22Rv1 (cell line): ENCODE results near the gene PCSK2.

Experiments used
- ZFX ChIP-seq: fragments of 450-650 bp; IDR thresholded peaks from 2 replicates; pipeline ENCODE4 v1.6.1; 2017; ENCODE audit warnings: antibody characterized with exemption, borderline replicate concordance
- TF ChIP-seq, protein P1 (sequence below): fragments of 450-650 bp; IDR thresholded peaks from 2 replicates; pipeline ENCODE4 v1.5.1; 2017; ENCODE audit warnings: mild to moderate bottlenecking

DNA sequence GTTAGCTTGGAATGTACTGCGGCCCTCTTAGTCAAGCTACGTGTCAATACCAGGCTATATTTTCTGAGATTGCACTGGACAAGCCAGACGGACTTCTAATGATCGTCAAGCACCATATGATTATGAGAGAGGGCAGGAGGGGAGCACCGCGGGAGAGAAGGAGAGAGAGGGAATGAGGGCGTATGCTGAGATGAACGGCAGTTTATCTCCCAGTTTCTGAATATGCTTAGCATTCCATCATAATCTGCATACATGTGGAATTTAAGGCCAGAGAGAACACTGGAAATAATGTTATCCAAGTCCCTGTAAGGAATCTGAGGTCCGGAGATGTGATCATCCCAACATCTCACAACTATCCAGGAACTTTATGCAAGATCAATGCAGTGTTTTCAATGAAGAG, 244.1 kb downstream of the PCSK2 start:
- TF ChIP-seq, protein P1, sequence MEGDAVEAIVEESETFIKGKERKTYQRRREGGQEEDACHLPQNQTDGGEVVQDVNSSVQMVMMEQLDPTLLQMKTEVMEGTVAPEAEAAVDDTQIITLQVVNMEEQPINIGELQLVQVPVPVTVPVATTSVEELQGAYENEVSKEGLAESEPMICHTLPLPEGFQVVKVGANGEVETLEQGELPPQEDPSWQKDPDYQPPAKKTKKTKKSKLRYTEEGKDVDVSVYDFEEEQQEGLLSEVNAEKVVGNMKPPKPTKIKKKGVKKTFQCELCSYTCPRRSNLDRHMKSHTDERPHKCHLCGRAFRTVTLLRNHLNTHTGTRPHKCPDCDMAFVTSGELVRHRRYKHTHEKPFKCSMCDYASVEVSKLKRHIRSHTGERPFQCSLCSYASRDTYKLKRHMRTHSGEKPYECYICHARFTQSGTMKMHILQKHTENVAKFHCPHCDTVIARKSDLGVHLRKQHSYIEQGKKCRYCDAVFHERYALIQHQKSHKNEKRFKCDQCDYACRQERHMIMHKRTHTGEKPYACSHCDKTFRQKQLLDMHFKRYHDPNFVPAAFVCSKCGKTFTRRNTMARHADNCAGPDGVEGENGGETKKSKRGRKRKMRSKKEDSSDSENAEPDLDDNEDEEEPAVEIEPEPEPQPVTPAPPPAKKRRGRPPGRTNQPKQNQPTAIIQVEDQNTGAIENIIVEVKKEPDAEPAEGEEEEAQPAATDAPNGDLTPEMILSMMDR, result no peak
- no peak for TF ChIP-seq ZFX
